ENCODE measurements around the gene GRID1.
"Not testable (repeated sequence)": the region's sequence is repeated elsewhere in the genome, so short reads cannot be mapped to it uniquely, and the experiment has no call there.

Gene GRID1

GRCh38 chr10:86111902-86112545 lies 254.6 kb downstream of the GRID1 start:
- H3K27ac ChIP-seq, result no peak overlapping the region
- no peak for TF ChIP-seq ZFX (IDR thresholded peaks at IDR 0.05; ENCODE audit: borderline replicate concordance)

GRCh38 chr10:86110156-86110786 lies 256.3 kb downstream of the GRID1 start:
- H3K27ac ChIP-seq, result no peak overlapping the region
- TF ChIP-seq CTCF (IDR thresholded peaks at IDR 0.05) (peak; percentile 53), ZFX (IDR thresholded peaks at IDR 0.05; ENCODE audit: borderline replicate concordance) (no peak)

- H3K27ac ChIP-seq, result no peak overlapping the region
- TF ChIP-seq ZFX (IDR thresholded peaks at IDR 0.05; ENCODE audit: borderline replicate concordance) (no peak), CTCF (IDR thresholded peaks at IDR 0.05) (no peak)
Observed at GRCh38 chr10:86109421-86109820, 257.2 kb downstream of the GRID1 start.

- no peak overlapping the region for H3K27ac ChIP-seq
- TF ChIP-seq CTCF (IDR thresholded peaks at IDR 0.05) (no peak), ZFX (IDR thresholded peaks at IDR 0.05; ENCODE audit: borderline replicate concordance) (no peak)
Observed at GRCh38 chr10:86108696-86109095, 257.9 kb downstream of the GRID1 start.

GRCh38 chr10:86107611-86108310 lies 258.8 kb downstream of the GRID1 start:
- H3K27ac ChIP-seq, result not testable (repeated sequence)

GRCh38 chr10:86107131-86107530 lies 259.5 kb downstream of the GRID1 start:
- no peak overlapping the region for H3K27ac ChIP-seq
- TF ChIP-seq ZFX (IDR thresholded peaks at IDR 0.05; ENCODE audit: borderline replicate concordance) (no peak), CTCF (IDR thresholded peaks at IDR 0.05) (no peak)

GRCh38 chr10:86106616-86107015 lies 260.0 kb downstream of the GRID1 start:
- TF ChIP-seq CTCF (IDR thresholded peaks at IDR 0.05) (no peak), ZFX (IDR thresholded peaks at IDR 0.05; ENCODE audit: borderline replicate concordance) (no peak)
- H3K27ac ChIP-seq, result no peak overlapping the region

GRCh38 chr10:86105640-86106039 lies 261.0 kb downstream of the GRID1 start:
- H3K27ac ChIP-seq, result no peak overlapping the region
- no peak for TF ChIP-seq CTCF (IDR thresholded peaks at IDR 0.05)
- no peak for TF ChIP-seq ZFX (IDR thresholded peaks at IDR 0.05; ENCODE audit: borderline replicate concordance)

Data from 22Rv1 (cell line).